Uterus (tissue), 4 donors: Measurements from ENCODE around the gene PDE6A. TPM values are rescaled to one million over a fixed set of nuclear protein-coding genes. Genes with fewer than 3 reads are reported as not detected.

ENCODE experiments used
- DNase-seq, 2 donors: peaks; one replicate each; pipeline ENCODE4 v3.0.0-alpha.2; 2019 to 2020
- H3K27ac ChIP-seq, 2 donors: fragments of 200-600 bp; sonication (generic); 1 replicate in 1 of 2; 2 replicates in 1 of 2; pipeline ENCODE4 v1.5.1; 2016 to 2018
- H3K27me3 ChIP-seq, 2 donors: fragments of 200-600 bp; sonication (generic); one replicate each; pipeline ENCODE4 v1.5.1; 2018 to 2019; ENCODE audit warnings: control low read depth in 1 of 2
- H3K36me3 ChIP-seq, 2 donors: fragments of 200-600 bp; sonication (generic); one replicate each; pipeline ENCODE4 v1.5.1; 2019; ENCODE audit warnings: control low read depth in 1 of 2
- H3K4me1 ChIP-seq, 2 donors: fragments of 200-600 bp; sonication (generic); one replicate each; pipeline ENCODE4 v1.5.1; 2018 to 2019; ENCODE audit warnings: control low read depth in 1 of 2
- H3K4me3 ChIP-seq, 2 donors: fragments of 200-600 bp; sonication (generic); 1 replicate in 1 of 2; 2 replicates in 1 of 2; pipeline ENCODE4 v1.5.1; 2018 to 2019; ENCODE audit warnings: mild to moderate bottlenecking in 1 of 2
- H3K9me3 ChIP-seq, 2 donors: fragments of 200-600 bp; sonication (generic); one replicate each; pipeline ENCODE4 v1.5.1; 2019; ENCODE audit warnings: control low read depth in 1 of 2
- CTCF ChIP-seq, 4 experiments: fragments of 200-600 bp in 2 of 4; fragments of 450-650 bp in 2 of 4; sonication (generic) in 2 of 4; IDR thresholded peaks; one replicate each; pipeline ENCODE4 v1.5.1; 2016 to 2019; ENCODE audit warnings: antibody characterized with exemption in 4 of 4, mild to moderate bottlenecking in 2 of 4, moderate library complexity in 1 of 4
- POLR2A ChIP-seq, 2 donors: fragments of 450-650 bp; IDR thresholded peaks; one replicate each; pipeline ENCODE4 v1.6.1; 2016; ENCODE audit warnings: antibody characterized with exemption in 2 of 2, mild to moderate bottlenecking in 1 of 2, moderate library complexity in 1 of 2
- intact Hi-C: fragments of 100-400 bp; cut with DNase I; formaldehyde crosslinking; loops from one replicate; pipeline ENCODE4 v1.15.1; 2023; ENCODE audit warnings: low total_unique reads
- total RNA-seq, 4 donors: library from RNA; depleted of rRNA in 3 of 4; stranded (reverse); fragments of >200 nt in 3 of 4; gene quantifications; one replicate each; pipeline versions ENCODE4 v1.1.0 to v1.2.4, GENCODE V29; 2014 to 2023
- donor health status: DM: yes; HTN: yes; CAD: no.

Gene PDE6A
- under 1 TPM in 1 of 4 donors, not detected in 3; 0.07 TPM for total RNA-seq

GRCh38 chr5:149944666-149945065 lies at the start of gene PDE6A:
Gene PDE6A, minus strand, starts transcription at chr5:149944793. Its CDS starts 120 bp downstream, at chr5:149944673.
- Histone ChIP-seq H3K4me3 (no peak within 1 kb of the TSS), H3K36me3 (no peaks in the 10 kb centered on the region)
- intact Hi-C loops: no loop called here

GRCh38 chr5:149993471-149993870 lies 48.9 kb upstream of the PDE6A start:
- no peak overlapping the region for H3K4me3 ChIP-seq
- no peak for DNase-seq
- no peaks in the 10 kb centered on the region for H3K4me1 ChIP-seq
- H3K27me3 ChIP-seq: no peaks in the 10 kb centered on the region
- no peak overlapping the region for H3K27ac ChIP-seq
- intact Hi-C loops: loop anchor here (5.0 to 10.0 kb wide), 2 partner anchors 161 to 359 kb away; no protein-coding TSS in a partner anchor
- H3K36me3 ChIP-seq: no peaks in the 10 kb centered on the region
- TF ChIP-seq POLR2A (IDR thresholded peaks at IDR 0.05) (no peak), CTCF (IDR thresholded peaks at IDR 0.05) (no peak)
- no peaks in the 10 kb centered on the region for H3K9me3 ChIP-seq

More at GRCh38 chr5:149944666-149945065, at the start of gene PDE6A:
- Histone ChIP-seq H3K27me3 (no peaks in the 10 kb centered on the region), H3K9me3 (no peaks in the 10 kb centered on the region), H3K27ac (no peak within 1 kb of the TSS), H3K4me1 (no peaks in the 10 kb centered on the region)
- TF ChIP-seq POLR2A (IDR thresholded peaks at IDR 0.05): no peak
- DNase-seq: no peak

GRCh38 chr5:149990518-149991376 lies 46.2 kb upstream of the PDE6A start:
- Histone ChIP-seq H3K4me1 (no peaks in the 10 kb centered on the region), H3K27me3 (no peaks in the 10 kb centered on the region), H3K27ac (no peak overlapping the region), H3K9me3 (no peaks in the 10 kb centered on the region), H3K4me3 (no peak overlapping the region), H3K36me3 (no peaks in the 10 kb centered on the region)
- intact Hi-C loops: loop anchor here (5.0 to 10.0 kb wide), 2 partner anchors 158 to 356 kb away; no protein-coding TSS in a partner anchor
- DNase-seq: peak; percentile 62 to 72
- TF ChIP-seq POLR2A (IDR thresholded peaks at IDR 0.05): no peak
- TF ChIP-seq CTCF (IDR thresholded peaks at IDR 0.05): peak; percentile 85 to 89 (median 88)

- Histone ChIP-seq H3K4me1 (no peaks in the 10 kb centered on the region), H3K9me3 (no peaks in the 10 kb centered on the region), H3K36me3 (no peaks in the 10 kb centered on the region), H3K27me3 (no peaks in the 10 kb centered on the region), H3K27ac (no peak overlapping the region), H3K4me3 (no peak overlapping the region)
- intact Hi-C loops: no loop called here
- TF ChIP-seq CTCF (IDR thresholded peaks at IDR 0.05) (no peak), POLR2A (IDR thresholded peaks at IDR 0.05) (no peak)
- DNase-seq: no peak
Observed at GRCh38 chr5:149988126-149988525, 43.5 kb upstream of the PDE6A start.

- TF ChIP-seq CTCF (IDR thresholded peaks at IDR 0.05): no peak
- no peak for TF ChIP-seq POLR2A (IDR thresholded peaks at IDR 0.05)
- H3K27me3 ChIP-seq: no peaks in the 10 kb centered on the region
- H3K9me3 ChIP-seq: no peaks in the 10 kb centered on the region
- no peak overlapping the region for H3K27ac ChIP-seq
- H3K36me3 ChIP-seq: no peaks in the 10 kb centered on the region
- intact Hi-C loops: no loop called here
- DNase-seq: no peak
- no peak overlapping the region for H3K4me3 ChIP-seq
- no peaks in the 10 kb centered on the region for H3K4me1 ChIP-seq
Observed at GRCh38 chr5:149982505-149982904, 37.9 kb upstream of the PDE6A start.
